GM20431 (cell line): ENCODE results near the gene PRMT3.
"Not testable (repeated sequence)": the region's sequence is repeated elsewhere in the genome, so short reads cannot be mapped to it uniquely, and the experiment has no call there.

Source experiments
- in situ Hi-C: fragments of 300-500 bp; cut with MseI, MboI; formaldehyde crosslinking; loops from one replicate; pipeline ENCODE4 v1.15.0; 2020; ENCODE audit warnings: low sequenced_read_pairs; ENCODE audit not compliant: unreplicated experiment

Gene PRMT3

DNA sequence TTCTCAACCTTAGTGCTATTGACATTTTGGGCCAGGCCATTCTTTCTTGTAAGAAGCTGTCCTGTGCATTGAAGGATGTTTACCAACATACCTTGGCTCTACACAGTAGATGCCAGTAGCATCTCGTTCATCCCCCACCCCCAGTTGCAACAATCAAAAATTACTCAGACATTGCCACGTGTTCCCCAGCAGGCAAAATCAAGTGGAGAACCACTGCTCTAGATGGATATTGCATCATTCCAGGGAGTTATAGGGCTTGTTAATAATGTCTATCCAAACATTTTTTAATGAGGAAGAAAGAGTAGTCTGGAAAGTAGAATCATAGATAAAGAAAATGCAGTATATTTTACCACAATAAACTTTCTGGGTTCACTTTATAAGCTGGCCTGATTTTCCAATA, 64.1 kb downstream of the PRMT3 start:
- in situ Hi-C loops: no loop called here

DNA sequence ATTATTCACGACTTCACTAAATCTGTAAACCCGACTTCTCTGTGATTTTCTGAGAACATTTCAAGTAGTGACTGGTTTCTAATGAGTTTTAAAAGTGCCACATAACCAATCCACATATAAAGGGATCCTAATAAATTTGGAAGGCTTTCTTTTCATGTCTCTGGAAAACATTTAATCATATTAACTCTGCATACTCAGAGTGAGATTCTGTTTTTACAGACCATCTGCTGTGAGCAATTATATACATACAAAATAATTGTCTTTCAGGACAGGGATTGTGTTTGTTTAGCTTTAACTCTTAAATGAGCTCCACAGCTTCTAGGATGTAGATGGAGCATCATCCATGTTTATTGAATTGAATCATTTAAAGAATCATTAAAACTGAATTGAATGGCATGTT, 65.1 kb downstream of the PRMT3 start:
- in situ Hi-C loops: no loop called here

DNA sequence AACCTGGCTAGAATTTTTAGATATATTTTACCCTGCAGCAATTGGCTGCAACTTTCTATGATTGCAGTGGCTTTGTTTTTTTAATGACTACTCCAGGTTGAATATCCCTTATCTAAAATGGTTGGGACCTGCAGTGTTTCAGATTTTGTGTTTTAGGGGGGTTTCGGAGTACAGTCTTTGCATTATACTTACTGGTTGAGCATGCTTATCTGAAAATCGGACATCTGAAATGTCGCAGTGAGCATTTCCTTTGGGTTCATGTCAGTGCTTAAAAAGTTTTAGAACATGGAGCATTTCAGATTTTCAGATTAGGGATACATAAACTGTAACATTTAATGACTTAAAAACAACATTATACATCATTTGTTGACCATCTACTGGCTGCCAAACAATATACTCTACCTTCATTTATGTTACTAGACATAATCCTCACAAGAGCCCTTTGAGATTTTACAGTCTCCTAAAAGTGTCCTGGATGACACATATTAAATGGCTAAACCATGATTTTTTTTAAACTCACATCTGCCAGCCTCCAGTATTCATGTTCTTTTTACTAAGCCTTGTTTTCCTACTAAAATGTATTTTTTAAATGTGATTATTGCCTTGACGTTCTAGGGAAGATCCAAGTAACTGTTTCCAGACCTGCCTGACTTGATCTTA, 66.3 kb downstream of the PRMT3 start:
- in situ Hi-C loops: no loop called here

DNA sequence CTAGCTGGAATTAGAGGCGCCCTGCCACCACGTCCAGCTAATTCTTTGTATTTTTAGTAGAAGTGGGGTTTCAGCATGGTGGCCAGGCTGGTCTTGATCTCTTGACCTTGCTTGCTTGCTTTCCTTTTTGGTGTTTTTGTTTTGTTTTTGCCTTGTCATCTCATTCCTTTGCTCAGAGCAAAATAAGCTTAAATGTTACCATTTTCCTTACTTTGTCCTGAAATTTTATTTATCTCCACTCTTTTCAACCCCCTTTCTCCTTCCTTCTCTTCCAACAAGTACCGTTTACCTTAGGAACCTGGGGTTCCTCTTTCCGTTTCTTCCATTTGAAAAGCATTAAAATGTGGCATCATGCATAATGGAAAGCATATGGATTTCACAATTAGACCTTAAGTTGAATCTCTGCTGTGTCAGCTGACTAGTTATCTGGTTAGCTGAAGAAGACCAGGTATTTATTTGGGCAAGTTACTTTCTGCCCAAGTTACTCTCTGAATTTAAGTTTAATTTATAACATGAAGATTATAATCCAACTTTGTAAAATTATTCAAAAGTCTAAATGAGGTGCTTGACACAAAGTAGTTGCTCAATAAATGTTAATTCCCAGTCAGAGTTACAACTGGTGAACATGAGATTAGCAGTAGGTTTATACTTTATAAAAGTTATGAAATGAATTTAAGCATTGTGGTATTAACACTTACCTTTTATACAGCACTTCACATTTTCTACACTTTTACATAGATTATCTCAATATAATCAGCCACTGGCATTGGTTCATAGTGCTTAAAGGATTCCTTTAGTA, 69.7 kb downstream of the PRMT3 start:
- in situ Hi-C loops: no loop called here

DNA sequence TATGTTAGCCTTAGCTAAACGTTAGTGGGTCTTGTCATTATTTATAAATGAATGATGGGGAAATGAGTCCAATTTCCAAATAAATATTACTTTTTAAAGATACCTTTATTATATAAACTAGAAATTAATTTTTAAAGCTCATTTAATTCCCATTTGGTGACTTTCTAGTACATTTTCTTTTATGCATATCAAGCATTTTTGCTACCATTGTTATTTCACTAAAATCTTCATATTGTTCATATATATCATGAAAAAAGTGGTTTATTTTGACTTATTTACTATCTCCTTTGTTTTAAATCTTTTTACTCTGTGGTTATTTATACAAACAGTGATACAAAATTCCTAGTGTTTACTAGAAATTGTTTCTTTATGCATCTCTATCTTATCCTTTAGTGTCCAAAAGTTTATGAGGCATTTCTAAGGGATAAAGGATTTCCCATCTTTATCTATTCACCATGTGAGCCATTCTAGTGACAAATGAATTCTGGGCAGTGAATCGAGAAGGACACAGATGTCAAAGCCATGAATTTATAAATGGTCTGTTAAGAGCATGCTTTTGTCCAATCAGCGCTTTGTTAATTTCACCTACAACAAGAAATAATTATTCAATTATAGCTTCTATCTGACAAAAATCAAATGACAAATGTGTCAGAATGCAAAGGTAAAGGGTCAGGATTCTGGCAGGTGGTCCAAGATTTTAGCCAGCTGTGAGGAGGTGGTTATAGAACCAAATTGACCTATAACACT, 70.6 kb downstream of the PRMT3 start:
- in situ Hi-C loops: no loop called here

DNA sequence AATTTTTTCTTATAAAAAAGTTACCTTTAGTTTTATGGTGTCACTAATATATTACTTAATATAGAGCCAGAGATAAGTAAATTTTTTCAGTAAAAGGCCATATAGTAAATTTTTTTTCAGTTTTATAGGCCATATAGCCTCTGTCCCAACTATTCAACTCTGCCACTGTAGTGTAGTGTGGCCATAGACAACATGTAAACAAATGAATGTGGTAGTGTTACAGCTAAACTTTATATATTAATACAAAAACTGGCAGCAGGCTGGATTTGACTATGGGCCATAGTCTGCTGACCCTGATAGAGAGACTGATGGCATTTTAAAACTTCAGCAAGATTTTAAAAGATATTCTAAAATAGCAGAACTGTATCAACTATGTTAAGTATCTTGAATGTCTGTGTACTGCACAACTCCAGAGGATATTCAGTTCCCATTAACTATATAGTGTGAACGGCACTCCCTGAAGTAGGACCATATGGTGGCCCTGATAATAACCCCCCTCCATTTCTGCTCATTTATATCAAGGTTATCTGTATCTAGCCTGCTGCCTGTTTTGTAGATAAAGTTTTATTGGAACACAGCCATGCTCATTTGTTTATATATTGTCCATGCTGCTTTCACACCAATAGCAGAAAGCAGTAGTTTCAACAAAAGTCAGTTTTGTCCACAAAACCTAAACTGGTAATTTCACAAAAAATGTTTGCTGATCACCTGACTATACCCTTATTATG, 71.6 kb downstream of the PRMT3 start:
- in situ Hi-C loops: no loop called here

DNA sequence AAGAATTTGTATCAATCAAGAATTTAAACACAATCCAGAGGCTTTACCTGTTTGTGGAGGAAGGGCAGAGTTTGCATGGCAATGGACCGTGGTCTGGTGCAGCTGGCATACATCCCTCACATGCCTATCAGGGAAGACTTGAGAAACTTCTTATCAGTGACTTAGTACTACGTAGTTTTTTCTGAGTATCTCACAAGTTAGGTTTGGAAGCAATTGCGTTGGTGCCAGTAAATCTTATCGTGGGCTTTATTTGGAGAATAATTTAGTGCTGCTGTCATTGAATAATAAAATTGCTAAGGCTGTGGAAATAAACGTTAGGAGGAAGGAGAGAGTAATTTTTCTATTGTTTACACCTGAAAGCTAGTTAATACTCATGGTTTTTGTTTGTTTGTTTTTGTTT, 72.3 kb downstream of the PRMT3 start:
- in situ Hi-C loops: no loop called here

DNA sequence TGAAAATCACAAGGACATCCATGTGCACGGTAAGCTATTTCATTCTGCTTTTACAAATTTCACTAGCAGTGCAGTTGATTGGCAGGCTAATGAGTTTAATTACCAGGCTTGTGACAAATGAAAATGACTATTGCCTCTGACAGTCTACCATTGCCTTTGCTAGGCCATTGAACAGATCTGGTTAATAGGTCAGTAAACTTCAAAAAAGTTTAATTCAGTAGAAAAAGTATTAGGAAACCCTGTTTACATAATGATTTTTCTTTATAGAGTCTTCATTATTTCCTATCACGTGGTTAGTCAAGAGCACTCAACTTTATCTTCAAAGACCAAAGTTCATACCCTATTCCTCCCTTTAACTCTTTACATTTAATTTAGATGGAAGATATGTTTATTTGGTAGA, 77.0 kb downstream of the PRMT3 start:
- in situ Hi-C loops: no loop called here

DNA sequence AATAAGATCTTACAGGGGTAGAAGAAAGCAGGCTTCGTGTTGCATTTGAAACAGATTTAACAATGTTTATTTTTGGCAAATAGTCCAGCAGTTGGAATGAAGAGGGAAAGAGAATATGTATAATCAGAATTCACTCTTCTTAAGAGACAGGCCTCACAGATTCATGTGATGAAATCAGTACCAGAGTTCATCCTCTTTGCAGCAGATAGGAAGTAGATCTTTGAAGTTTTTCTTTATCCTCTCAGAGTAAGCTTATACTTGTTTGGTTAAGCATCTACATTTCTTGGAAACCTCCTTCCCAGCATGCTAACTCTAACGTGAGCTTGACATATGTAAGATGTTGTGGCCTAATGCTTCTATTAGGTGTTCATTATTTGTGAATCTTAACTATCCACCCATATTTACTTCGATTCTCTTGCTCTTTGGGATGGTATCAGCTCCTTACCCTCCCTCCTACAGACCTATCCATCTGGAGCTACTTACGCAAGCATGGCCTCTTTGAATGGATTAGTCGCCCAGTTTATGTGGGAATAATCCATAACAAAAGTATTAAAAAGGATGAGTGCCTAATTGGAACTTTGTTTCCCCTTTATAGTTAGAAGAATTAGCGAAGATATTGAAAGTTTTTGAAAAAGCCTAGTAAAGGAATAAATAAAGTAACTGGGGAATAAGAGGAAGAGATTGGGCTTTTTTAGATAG, 80.1 kb downstream of the PRMT3 start:
- in situ Hi-C loops: no loop called here

DNA sequence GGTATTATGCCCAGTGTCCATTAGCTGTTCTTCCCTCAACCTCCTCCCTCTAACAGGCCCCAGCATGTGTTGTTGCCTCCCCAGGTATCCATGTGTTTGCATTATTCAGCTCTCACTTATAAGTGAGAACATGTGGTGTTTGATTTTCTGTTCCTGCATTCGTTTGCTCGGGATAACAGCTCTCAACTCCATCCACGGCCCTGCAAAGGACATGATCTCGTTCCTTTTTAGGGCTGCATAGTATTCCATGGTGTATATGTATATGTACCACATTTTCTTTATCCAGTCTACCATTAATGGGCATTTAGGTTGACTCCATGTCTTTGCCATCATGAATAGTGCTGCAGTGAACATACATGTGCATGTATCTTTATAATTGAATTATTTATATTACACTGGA, 82.8 kb downstream of the PRMT3 start:
- in situ Hi-C loops: no loop called here

DNA sequence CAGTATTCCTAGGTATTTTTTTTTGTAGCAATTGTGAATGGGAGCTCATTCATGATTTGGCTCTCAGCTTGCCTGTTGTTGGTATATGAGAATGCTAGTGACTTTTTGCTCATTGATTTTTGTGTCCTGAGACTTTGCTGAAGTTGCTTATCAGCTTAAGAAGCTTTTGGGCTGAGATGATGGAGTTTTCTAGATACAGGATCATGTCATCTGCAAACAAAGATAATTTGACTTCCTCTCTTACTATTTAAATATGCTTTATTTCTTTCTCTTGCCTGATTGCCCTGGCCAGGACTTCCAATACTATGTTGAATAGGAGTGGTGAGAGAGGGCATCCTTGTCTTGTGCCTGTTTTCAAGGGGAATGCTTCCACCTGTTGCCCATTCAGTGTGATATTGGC, 84.4 kb downstream of the PRMT3 start:
- in situ Hi-C loops: not testable (repeated sequence)

DNA sequence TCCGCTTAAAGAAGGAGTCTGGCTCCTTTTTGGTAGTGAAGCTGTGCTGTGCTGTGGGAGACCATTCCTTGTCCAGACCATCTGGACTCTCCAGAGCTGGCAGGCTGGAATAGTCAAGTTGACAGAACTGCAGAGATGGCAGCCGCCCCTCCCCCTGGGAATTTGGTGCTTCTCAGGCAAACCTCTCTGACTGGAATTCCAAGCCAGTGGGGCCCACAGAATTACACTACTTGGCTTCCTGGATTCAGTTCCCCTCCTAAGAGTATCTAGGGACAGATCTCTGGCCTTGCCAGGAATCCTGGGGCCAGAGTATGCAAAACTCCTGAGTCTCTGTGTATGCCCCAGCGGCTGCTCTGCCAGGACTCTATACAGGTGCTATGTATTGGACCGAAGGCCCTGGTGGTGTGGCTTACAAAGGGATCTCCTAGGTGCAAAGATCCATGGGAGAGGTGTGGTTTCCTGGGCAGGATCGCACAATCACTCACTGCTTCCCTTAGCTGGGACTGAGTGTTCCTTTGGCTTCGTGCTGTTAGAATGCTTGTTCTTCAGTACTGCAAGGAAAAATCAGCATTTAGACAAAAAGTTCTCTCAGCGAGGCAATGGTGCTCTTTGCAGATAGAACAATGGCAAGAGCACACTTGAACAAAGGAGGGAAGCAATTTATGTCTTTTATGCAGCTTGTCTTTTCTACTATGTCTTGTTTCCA, 86.8 kb downstream of the PRMT3 start:
- in situ Hi-C loops: no loop called here

DNA sequence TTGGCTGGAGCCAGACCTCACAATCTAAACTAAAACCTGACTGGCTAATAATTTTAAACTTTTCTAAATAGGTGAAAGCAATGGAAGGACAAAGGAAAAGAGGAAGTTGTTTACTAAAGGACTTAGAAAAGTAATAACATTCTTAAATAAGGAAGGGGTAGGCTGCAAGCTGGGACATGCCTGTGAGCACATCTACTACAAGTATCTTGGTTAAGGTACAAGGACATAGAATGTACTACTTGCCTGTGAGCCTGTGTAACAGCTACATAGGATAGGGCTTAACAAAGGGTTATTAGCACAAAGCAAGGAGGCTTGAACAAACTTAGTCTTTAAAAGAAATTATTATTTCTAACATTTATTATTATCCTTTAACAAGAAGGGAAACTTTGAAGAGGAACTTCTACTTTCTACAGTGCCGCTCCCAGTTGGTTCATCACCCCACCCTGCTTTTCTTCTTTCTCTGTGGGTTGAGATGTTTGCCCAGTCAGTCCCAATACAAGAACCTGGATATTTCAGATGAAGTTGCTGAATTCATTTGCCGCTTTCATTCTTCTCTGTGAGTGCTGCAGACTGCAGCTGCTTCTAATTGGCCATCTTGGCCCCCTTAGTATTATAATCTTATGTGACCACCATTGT, 87.5 kb downstream of the PRMT3 start:
- in situ Hi-C loops: no loop called here

DNA sequence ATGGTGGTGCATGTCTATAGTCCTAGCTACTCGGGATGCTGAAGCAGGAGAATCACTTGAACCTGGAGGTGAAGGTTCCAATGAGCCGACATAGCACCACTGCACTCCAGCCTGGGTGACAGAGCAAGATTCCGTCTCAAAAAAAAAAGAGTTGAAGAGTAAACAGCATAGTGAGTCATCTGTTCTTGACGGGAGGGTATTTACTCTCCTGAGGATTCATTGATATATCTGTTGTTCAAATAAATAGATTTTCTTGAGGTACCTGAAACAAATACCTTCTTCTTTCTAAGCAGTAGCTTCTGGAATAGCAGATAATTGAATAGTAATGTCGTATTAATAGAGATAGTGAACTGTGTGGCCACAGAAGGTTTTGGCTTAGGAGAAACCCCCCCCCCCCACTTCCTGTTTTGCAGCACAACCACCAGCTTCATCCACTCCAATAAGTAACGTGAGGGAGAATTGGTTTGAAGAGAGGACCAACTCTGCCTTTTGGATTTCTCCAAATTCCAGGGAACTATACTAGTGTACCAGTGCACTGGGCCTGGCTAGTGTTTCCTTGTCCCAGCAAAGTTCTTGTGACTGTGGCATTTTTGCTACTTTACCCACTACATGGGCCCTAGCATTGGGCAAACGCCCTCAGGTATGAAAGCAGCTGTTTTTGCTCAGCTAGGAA, 90.0 kb downstream of the PRMT3 start:
- in situ Hi-C loops: no loop called here

DNA sequence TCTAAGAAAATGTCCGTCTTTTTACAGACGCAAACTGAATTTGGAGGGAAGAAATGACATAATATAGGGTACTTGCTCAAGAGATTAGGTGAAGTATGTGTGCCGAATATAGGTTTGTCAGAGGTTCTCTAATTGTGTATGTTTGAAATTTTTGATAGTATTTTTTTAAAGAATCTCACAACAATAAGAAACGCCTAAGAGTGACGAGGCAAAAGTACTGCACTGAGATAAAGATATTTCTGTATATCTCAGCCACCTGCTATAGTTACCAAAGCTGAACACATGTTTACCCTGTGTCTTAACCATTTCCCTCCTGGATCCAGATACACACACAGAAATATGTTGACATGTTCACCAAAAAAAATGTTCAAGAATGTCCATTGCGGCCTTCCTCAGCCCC, 92.0 kb downstream of the PRMT3 start:
- in situ Hi-C loops: no loop called here

DNA sequence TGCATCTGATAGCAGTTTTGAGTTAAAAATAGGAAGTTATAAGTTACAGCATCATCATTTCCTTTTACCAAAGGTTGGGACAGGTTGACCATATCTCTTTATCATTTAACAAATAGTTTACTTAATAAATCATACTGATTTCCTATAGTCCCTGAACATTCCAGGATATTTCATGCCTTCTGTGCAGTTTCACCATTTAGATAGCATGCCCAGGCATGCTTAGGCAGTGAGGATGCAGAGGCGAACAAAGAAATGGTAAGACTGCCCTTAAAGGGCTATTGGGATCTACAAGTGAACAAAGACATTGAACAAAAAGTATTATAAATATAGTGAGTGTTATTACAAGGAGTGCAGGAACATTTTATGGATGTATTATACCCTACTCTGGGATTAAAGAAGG, 96.4 kb downstream of the PRMT3 start:
- in situ Hi-C loops: no loop called here

DNA sequence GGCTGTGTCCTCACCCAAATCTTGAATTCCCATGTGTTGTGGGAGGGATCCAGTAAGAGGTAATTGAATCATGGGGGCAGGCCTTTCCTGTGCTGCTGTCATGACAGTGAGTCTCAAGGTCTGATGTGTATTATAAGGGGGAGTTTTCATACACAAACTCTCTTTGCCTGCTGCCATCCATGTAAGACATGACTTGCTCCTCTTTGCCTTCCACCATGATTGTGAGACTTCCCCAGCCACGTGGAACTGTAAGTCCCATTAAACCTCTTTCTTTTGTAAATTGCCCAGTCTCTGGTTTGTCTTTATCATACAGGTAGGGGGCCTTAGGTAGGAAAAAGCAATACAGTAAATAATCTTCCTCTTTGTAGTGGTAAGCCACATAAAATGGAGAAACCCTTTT, 96.9 kb downstream of the PRMT3 start:
- in situ Hi-C loops: not testable (repeated sequence)

DNA sequence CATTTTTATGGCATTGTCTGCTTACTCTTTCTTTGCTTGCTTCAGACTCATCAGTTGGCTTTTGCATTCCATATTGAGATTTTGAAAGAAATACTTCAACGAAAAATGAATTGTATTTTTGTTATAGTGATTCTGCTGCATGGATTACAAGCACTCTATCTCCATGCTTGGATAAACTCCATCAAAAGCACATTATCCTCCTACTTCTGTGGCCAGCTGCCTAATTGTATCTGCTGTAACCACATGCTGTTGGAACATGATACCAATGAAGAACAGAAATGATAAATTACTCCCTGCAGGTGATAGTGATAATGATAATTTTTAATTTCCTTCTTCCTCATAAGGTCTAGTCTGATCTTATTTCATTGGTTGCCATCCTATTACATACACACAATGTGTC, 100.8 kb downstream of the PRMT3 start:
- in situ Hi-C loops: no loop called here
